C4-2B (cell line): Measurements from ENCODE around the gene LAMC3.

Source experiments
- CTCF ChIP-seq: fragments of 450-650 bp; conservative IDR thresholded peaks from 2 replicates; pipeline ENCODE4 v1.5.1; 2017; ENCODE audit warnings: mild to moderate bottlenecking
- ZFX ChIP-seq: fragments of 450-650 bp; IDR thresholded peaks from 2 replicates; pipeline ENCODE4 v1.6.1; 2017

GRCh38 chr9:131029574-131029952 is 20.6 kb downstream of the LAMC3 start:
- TF ChIP-seq CTCF: no peak
- no peak for TF ChIP-seq ZFX
